GM18867 (cell line): ENCODE results near the gene PSMD6.
A peak's percentile ranks its signal among the peaks of the same experiment; 100 is the strongest.

Source experiments
- ATAC-seq: cut with Tn5 transposase; IDR thresholded peaks from one replicate; pipeline ENCODE4 v1.9.1; 2021; ENCODE audit warnings: mild to moderate bottlenecking, moderate library complexity; ENCODE audit not compliant: unreplicated experiment

The PSMD6 gene

DNA sequence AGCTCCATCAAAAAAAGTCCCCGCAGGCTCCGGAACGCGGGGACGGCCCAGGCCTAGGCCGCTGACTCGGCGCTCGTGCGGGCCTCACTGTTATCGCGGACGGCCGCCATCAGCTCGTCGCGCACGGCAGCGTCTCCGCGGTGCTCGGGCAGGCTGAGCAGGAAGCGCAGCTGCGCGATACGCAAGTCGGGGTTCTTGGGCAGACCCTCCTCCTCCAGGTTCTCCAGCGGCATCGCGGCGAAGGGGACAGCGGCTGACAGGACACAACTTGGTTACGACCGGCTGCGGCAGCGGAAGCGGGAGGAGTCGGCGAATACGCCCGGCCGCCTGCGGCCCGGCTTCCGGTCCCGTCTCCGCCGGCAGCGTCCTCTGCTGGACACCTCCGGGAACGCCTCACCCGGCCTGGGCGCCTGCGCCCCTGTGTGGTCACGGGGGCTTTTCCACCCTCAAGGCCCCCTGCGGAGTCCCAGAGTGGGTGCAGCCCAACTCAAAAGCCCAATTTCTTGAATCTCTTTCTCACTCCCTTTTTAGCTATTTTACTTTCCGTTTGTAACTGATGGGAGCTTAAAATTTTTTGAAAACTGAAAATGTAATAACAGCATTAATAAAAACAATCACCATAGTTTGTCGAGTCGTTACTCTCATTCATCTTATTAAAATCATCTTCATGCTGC lies at the start of gene PSMD6:
Gene PSMD6 (minus strand): TSS at position 308 of the 674 bp plus-strand sequence. CDS start 75 bp downstream, at position 233.
- peak; percentile 95 for ATAC-seq

DNA sequence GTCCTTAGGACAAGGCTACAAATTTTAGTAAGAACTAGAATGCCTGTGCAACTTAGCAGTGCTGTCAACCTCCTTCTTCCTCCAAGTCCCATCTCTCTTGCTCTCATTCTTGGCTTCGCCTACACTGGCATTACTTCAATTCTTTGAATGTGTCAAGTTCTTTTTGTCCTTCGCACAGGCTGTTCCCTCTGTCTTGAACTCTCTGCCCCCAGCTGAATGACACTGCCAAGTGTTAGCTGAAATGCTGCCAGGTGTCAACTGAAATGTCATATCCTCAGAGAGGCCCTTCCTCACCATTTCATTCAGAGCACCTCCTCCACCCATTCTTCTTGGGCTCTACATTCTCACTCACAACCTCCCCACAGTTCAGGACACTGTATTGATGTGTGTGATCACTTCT lies 48.8 kb upstream of the PSMD6 start:
- ATAC-seq, result no peak

DNA sequence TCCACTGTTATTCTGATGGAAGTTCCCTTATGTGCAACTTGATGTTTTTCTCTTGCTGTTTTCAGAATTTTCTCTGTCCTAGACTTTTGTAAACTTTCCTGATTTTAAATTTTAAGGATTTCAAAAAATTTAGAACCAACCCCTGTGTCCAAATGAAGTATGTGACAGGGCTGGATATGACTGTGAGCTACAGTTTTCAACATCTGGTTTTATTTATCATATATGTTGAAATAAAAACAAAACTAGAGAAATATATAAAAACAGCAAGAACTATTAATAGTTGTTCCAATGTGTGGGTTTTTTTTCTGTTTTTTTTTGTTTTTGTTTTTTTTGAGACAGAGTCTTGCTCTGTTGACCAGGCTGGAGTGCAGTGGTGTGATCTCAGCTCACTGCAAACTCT lies 47.4 kb upstream of the PSMD6 start:
- ATAC-seq, result no peak

DNA sequence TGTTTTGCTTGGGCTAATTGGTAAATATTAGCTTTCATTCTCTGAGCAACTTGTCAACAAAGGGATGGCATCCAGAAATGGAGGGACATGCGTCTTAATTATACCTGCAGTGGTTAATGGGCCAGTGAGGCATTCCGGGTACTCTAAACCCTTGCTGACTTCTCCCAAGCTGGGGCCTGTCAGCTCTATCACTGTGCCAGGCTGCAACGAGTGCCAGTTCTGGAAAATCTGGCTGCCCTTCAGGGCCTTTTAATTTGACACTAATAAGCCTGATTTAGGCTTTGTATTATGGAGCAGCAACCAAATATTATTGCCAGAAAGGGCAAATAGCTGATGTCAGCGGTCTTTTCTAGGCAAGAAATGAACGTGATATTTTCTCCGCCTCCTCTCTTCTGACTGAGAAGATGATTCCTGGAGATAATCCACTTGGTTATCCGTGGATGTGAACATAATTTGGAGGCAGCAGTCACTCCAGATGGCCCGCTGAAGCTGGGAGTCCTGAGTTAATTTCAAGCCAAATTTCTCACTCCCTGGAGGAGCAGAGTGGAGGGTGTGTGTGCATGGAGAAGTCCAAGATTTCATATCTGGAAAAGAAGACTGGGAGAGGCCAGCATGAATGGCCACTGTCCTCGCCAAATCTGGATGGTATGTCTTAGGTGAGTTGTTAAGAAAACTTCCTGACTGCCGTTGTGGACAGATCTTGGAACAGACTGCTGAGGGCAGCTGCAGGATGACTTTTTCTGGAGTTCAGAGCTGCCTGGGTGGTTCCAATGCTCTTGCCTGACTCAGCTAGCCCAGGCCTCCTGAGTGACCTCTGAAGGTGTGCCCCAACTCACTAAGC lies 44.4 kb upstream of the PSMD6 start:
- ATAC-seq, result no peak

DNA sequence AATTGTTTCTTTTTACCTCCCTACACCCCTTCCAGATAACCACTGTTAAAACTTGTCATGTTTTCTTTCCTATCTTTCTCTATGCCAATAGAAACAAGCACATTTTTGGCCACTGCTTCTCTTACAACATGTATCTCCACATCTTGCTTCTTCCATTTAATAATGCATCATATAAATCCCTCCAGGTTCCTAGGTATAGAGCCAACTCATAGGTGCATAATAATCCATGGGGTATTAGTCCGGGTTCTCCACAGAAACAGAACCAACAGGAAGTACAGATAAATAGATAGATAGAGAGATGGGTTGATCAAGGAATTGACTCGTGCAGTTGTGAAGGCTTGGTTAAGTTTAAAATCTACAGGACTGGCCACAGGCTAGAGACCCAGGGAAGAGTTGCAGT lies 41.5 kb upstream of the PSMD6 start:
- ATAC-seq, result no peak

DNA sequence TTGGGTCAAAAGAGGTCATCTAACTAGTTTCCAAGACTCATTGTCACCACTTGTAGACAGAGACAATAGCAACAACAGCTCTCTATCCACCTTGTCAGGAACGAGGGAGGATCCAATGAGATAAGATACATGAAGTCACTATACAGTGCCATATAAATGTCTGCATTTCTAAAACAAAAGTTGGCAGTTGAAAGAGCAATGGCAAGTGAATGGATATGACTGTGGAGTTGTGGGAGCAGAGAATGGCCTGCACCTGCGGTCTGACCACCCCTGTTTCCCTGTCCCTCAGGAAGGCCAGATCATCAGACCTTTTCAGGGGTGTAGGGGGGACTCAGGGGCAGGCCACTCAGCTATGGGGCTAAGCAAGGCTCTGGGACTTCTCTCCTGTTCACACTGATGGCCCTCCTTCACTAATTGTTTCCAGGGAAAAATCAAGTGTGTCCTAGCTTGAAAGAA lies 40.7 kb upstream of the PSMD6 start:
- no peak for ATAC-seq

DNA sequence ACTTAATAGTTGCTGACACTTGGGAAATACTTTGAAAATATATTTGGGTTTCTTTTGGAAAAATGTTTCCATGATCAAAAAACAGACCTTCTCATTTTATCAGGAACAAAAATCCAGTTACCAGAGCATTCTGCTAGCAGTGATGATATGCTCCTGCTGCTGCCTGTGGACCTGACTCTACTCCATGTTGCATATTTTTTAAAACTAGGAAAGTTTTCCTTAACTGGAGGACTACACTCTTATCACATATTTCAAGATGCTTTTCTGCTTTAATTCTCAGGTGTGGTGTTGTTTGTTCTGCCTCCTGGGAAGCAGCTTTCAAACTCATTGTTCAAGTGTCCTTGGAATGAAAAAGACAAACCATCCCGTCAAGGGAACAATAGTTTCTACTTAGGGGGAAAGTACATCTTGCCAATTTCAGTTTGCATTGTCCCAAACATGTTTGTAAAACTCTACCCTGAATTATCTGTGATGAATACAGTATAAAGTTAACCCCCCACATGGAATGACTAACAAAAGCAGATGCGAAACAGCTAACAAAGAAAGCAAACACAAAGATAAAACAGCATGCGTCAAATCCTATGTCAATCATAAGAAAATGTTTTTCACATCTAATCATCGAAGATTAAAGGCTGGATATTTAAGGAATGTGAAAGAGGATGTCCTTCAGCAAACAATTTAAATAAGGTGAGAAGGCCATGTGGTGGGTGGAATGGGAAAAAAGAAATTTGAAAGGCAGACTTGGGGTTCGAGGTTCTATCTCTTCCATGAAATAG lies 40.1 kb upstream of the PSMD6 start:
- no peak for ATAC-seq

DNA sequence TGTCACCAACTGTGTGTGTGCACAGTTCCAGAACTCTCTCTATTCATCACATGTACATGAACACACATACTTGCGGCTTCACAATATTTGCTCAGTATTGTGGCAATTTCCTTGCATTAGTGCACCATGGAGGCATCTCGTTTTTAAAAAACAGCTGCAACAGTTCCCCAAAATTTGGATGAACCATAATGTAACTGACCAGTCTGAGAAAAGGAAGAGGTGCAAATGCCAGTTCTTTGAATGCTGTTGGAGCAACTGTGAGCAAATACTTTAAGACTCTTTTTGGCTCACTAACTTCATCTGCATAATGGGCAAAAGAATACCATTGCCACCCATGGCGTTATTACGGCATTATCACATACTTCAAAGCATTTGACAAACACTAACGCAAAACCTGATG lies 38.3 kb upstream of the PSMD6 start:
- no peak for ATAC-seq

DNA sequence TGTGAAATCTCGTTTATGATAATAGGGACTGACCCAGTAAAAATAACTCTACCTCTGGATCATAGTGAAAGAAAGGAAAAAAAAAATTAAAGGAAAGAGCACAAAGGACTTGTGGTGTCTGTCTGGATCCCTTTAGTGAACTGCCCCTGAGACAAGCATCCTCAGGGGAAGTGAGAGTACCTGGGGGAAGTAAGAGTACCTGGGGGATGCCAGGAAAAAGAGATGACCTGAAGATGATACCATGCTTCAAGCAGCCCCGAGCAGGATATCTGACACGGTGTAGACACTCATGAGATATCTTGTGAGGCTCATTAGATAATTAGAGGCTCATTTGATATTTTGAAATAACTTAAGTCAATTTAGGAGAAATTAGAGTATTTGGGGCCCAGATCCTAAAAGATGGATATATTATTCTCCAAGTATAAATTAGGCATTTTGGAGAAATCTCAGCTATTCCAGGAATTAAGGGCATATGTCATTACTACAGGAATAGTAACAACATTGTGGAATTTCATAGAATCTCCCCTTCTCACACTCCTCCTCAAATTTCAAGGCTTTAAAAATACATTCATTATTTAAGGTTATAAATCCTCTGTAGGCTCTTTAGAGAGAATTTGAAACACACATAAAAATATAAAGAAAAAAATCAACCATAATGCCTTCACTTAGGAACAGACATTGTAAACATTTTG lies 36.3 kb upstream of the PSMD6 start:
- no peak for ATAC-seq

DNA sequence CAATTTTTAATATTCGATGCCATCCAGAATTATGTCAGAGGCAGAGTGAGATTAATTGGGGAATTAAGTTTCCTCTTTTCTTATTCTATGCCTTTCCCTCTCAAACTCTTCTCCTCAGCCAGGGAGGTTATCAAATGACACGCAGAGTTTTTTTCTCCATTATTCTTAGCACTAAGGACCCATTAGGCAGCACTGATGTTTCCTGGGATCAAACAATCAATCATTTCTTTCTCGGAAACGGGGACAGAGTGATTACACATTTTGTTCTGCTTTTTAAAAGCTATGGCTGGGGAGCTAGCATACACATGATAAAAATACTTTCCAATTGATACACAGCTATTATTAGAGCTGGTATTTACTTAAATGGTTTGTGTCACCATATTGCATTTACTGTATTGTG lies 35.3 kb upstream of the PSMD6 start:
- no peak for ATAC-seq

DNA sequence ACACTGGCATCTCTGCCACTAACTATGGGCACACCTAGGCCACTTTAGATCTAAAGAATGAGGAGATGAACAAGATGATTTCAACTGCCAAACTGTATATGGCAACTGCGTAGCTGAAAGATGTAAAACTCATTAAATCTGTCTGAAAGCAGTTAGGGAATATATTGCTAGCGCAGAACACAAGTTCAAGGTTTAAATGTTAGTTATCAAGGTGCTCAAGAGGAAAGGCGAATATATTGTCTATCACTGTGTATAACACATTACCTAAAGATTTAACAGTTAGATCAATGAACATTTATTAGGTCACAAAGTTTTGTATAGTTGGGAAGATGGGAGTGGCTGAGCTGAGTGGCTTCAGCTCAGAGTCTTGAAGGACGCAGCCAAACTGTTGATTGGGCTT lies 33.9 kb upstream of the PSMD6 start:
- no peak for ATAC-seq

DNA sequence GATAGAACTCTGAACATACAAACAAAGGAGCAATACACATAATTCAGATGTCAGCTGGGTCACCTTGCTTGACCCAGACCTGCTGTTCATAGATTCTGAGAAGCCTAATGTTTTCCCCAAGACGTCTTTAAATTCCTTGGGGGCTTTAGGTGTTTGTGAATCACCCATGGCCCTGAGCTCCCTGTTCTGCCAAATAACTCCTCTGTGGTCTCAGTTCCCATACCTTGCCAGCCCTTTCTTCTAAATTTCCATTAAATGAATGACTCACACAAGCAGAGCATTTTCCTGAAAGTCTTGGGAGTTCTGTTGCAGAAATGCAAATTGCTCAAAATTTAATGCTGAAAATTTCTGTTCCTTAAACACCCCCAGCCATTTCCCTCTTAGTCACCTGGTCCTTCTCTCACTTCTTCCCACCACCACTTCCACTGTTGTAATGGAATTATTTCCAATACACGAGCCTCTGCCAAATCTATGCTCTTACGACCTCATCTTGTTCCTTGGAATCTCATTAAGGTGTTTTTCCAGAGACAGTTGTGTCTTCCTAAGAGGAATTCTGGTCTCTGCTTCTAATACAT lies 33.4 kb upstream of the PSMD6 start:
- ATAC-seq, result no peak

DNA sequence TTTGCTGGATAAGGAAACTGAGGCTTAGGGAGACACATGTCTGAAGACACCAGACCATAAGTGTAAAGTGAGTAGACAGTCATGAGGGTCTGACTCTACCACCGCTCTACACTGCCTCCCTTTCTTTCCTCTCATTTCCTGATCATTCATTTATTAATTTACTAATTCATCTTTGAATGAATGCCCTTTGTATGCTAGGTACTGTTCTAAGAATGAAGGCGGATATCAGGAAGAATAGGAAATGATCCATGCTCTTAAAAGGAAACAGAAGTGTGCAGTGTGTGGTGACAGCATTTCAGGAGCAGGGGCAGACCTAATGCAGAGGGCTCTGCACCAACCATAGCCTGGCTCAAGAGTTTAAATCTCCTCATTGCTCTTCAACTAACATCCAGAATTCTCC lies 31.8 kb upstream of the PSMD6 start:
- no peak for ATAC-seq

DNA sequence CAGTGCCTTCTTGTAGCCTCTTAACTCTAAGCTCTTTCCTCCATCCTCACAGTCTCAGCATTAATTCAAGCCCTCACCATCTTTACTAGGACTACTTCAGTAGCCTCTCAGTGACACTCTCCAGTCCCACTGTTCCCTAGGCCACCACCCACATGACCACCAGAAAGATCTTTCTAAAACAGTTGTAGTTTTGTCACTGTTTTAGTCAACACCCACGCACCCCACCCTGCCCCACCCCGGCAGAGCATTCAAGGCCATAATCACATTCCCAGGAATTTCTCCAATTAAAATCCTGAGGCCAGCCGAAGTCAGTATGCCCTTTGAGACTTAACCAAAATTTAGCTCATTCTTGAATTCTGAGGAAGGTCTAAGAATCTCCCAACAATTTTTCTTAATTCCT lies 31.2 kb upstream of the PSMD6 start:
- ATAC-seq, result no peak

DNA sequence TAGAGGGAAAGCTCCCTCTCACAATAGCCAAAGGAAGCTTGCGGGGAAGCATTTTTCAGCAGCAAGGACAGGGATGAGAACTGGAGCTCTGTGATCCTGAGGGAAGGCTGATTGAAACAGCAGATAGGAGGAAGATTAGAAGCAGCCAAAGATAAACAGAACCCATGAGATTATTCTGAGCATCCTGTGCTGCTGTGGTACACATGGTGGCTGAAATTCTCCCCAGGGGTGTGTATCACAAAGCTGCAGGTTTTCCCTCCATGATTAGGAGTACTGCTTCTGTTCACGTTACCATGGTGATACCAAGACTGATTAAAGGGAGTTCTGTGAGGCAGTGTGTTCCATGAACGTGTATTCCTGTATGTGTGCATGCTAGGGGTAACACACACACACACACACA lies 30.3 kb upstream of the PSMD6 start:
- no peak for ATAC-seq

DNA sequence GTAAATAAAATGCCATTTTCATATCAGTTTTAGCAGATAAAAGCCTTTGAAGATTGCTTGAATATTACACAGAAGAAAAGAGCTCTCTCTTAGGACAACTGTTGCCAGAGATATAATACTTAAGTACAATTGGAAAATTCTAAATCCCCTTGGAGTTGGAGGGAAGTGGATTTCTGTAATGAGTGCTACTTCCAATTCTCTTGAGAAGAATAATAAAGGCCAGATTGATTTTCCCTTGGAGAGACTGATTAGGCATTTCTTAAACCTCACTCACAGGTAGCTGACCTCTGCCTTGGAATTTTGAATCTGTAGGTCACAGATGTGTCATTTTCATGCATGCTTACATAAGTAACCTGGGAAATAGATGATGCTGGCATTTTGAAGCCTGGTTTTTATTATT lies 29.8 kb upstream of the PSMD6 start:
- no peak for ATAC-seq

DNA sequence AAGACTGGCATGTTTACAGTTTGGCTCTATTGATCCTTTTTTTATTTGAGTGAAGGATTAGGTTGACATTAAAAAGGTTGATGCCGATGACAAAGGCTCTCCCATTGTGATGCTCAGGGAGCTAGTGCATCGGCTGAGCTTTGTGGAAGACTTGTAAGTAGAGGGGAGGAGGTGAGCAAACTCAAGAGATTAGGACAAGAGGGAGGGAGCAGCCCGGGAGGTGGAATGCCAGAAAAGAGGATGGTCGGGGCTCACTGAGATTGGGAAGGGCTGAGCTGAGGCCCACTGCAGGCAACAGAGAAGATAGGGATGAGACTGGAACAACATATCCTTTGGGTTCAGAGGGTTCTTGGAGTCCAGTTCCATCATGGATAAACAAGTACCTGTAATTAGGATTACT lies 26.5 kb upstream of the PSMD6 start:
- ATAC-seq, result no peak

DNA sequence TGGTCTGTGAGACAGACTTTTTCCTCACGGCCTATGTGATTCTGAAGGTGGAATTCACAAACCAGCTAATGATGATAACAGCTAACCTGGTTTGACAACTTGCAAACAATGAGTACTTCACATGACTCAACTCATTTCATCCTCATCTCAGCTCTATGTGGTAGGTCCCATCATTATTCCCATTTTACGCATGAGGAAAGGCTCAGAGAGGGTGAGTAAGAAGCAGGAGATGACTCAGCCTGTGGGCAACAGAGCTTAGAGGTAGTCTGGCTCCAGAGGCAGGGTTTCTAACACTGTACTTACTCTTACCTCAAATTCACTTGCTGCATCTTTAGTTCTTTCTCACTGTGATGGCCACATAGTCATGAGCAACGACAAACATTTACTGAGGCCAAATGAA lies 25.8 kb upstream of the PSMD6 start:
- no peak for ATAC-seq

DNA sequence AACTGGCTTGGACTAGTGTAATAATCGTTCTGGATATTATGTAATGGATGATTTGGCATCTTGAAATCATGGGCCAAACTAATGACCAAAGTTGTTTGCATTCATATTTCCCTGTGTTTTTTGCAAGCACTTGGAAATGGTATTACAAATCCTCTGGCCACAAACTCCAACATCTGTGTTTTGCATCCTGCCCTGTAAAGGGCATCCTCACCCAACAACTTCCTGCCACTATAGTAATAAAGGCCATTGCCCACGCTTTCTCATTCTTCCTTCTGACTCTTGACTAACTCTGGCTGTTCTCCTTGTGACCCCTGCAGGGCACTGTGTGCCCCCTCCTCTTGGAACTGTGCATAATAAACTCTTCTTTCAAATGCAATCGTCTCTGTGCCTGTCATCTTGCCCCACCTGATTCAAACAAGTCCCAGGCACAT lies 25.4 kb upstream of the PSMD6 start:
- ATAC-seq, result no peak

DNA sequence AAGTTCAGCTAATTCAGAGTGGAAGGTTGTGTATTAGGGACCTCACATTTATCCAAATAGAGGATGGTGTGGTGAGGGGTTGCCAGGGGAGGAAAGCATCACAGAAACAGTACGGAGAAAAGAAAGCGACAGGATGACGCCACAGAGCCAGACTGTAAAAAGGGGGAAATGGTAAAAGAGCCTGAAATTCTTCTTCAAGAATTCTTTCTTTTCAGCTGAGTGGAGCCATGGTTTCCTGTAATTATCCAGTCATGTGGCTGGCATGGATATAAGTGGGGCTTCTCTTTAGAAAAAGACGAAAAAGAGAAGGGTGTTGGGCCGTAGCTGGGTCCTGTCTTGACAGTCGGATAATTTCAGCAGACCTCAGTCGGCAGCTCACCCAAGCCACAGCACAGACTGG lies 24.5 kb upstream of the PSMD6 start:
- no peak for ATAC-seq
